ENCODE measurements around the gene NCLN.

DNA sequence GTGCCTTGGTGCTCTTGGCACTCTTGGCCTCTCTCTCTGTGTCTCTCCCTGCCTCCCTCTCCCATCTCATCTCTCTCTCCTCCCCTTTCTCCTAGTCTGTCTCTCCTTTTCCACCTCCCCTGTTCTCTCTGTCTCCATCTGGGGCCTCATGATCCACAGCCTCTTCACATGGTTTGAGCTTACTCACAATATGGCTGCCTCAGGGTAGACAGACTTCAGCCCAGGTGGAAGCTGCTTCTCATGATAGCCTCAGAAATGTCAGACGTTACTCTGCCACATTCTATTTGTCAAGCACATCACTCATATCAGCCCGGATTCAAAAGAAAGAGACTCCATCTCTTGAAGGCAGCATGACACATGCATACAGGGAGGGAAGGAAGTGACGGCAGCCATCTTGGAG, 25.5 kb upstream of the NCLN start:
- TF ChIP-seq CTCF (conservative IDR thresholded peaks at IDR 0.05) (no peak), ZFX (IDR thresholded peaks at IDR 0.05) (no peak)

Measured in C4-2B (cell line).